ENCODE data around the gene TOR1A.

The TOR1A gene

GRCh38 chr9:129823935-129824601, at the start of gene TOR1A:
Gene TOR1A (minus strand): TSS chr9:129824136. CDS start chr9:129824085, 51 bp downstream.
- DNase-seq: peak; percentile 86 to 95

GRCh38 chr9:129871046-129871445, 47.1 kb upstream of the TOR1A start:
- DNase-seq: no peak

GRCh38 chr9:129869585-129870501, 45.9 kb upstream of the TOR1A start:
- DNase-seq: no peak

- no peak for DNase-seq
These were observed 45.0 kb upstream of the TOR1A start for GRCh38 chr9:129868872-129869486.

GRCh38 chr9:129868023-129868871, 44.3 kb upstream of the TOR1A start:
- no peak for DNase-seq

- DNase-seq: no peak
These were observed 43.4 kb upstream of the TOR1A start for GRCh38 chr9:129867136-129868022.

- no peak for DNase-seq
These were observed 42.6 kb upstream of the TOR1A start for GRCh38 chr9:129866394-129867135.

GRCh38 chr9:129865668-129866320, 41.9 kb upstream of the TOR1A start:
- DNase-seq: no peak

- peak in 1 of 2 donors; percentile 63 for DNase-seq
These were observed 41.2 kb upstream of the TOR1A start for GRCh38 chr9:129864991-129865647.

- DNase-seq: peak in 1 of 2 donors; percentile 100
These were observed 39.2 kb upstream of the TOR1A start for GRCh38 chr9:129863059-129863690.

- no peak for DNase-seq
These were observed 37.5 kb upstream of the TOR1A start for GRCh38 chr9:129861447-129861827.

- peak in 1 of 2 donors; percentile 11 for DNase-seq
These were observed 36.9 kb upstream of the TOR1A start for GRCh38 chr9:129860653-129861446.

GRCh38 chr9:129858167-129858962, 34.4 kb upstream of the TOR1A start:
- no peak for DNase-seq

GRCh38 chr9:129857207-129857606, 33.3 kb upstream of the TOR1A start:
- no peak for DNase-seq

- DNase-seq: no peak
These were observed 30.7 kb upstream of the TOR1A start for GRCh38 chr9:129854588-129855110.

GRCh38 chr9:129853614-129854013, 29.7 kb upstream of the TOR1A start:
- DNase-seq: no peak

GRCh38 chr9:129852579-129852978, 28.6 kb upstream of the TOR1A start:
- DNase-seq: no peak

Measured in bone marrow (tissue), 2 donors.